HL-60 (cell line): Measurements from ENCODE around the gene NEU2.

ENCODE experiments used
- POLR2AphosphoS5 ChIP-seq: IDR thresholded peaks from 2 replicates; pipeline ENCODE4 v1.6.1; 2012; ENCODE audit warnings: low read depth
- SPI1 ChIP-seq: IDR thresholded peaks from 2 replicates; pipeline ENCODE4 v1.6.1; 2012; ENCODE audit warnings: low read depth, mild to moderate bottlenecking, borderline replicate concordance
- TF ChIP-seq, protein P1 (sequence below): IDR thresholded peaks from one replicate; pipeline ENCODE4 v1.5.1; 2011; ENCODE audit warnings: low read length, control low read depth, inconsistent platforms; ENCODE audit not compliant: insufficient read depth
- TF ChIP-seq, protein P2 (sequence below): IDR thresholded peaks from 2 replicates; pipeline ENCODE4 v1.6.1; 2012; ENCODE audit warnings: low read depth; ENCODE audit not compliant: insufficient replicate concordance

DNA sequence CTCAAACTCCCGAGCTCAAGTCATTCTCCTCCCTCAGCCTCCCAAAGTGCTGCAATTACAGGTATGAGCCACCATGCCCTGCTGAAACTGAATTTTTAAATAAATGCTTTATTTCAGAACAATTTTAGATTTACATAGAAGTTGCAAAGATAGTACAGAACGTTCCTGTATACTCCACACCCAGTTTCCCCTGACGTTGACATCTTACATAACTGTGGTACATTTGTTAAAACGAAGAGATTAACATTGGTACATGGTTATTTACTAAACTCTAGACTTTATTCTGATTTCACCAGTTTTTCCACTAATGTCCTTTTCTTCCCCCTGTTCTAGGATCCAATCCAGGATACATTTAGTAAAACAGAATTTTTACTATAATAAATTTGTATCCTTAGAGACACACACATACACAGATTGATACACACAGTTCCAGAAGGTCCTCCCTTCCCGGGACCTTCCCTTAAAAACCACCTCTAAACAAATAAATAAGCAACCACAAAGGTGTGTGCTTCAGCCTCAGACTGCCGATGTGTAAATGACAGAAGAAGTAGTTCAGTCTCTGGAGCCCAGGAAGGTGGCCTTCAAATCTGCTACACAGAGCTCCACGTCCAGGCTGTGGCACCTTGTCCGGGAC, 6.9 kb downstream of the NEU2 start:
- TF ChIP-seq POLR2AphosphoS5 (no peak), SPI1 (no peak)
- TF ChIP-seq, protein P1, sequence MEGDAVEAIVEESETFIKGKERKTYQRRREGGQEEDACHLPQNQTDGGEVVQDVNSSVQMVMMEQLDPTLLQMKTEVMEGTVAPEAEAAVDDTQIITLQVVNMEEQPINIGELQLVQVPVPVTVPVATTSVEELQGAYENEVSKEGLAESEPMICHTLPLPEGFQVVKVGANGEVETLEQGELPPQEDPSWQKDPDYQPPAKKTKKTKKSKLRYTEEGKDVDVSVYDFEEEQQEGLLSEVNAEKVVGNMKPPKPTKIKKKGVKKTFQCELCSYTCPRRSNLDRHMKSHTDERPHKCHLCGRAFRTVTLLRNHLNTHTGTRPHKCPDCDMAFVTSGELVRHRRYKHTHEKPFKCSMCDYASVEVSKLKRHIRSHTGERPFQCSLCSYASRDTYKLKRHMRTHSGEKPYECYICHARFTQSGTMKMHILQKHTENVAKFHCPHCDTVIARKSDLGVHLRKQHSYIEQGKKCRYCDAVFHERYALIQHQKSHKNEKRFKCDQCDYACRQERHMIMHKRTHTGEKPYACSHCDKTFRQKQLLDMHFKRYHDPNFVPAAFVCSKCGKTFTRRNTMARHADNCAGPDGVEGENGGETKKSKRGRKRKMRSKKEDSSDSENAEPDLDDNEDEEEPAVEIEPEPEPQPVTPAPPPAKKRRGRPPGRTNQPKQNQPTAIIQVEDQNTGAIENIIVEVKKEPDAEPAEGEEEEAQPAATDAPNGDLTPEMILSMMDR, result no peak
- TF ChIP-seq, protein P2, sequence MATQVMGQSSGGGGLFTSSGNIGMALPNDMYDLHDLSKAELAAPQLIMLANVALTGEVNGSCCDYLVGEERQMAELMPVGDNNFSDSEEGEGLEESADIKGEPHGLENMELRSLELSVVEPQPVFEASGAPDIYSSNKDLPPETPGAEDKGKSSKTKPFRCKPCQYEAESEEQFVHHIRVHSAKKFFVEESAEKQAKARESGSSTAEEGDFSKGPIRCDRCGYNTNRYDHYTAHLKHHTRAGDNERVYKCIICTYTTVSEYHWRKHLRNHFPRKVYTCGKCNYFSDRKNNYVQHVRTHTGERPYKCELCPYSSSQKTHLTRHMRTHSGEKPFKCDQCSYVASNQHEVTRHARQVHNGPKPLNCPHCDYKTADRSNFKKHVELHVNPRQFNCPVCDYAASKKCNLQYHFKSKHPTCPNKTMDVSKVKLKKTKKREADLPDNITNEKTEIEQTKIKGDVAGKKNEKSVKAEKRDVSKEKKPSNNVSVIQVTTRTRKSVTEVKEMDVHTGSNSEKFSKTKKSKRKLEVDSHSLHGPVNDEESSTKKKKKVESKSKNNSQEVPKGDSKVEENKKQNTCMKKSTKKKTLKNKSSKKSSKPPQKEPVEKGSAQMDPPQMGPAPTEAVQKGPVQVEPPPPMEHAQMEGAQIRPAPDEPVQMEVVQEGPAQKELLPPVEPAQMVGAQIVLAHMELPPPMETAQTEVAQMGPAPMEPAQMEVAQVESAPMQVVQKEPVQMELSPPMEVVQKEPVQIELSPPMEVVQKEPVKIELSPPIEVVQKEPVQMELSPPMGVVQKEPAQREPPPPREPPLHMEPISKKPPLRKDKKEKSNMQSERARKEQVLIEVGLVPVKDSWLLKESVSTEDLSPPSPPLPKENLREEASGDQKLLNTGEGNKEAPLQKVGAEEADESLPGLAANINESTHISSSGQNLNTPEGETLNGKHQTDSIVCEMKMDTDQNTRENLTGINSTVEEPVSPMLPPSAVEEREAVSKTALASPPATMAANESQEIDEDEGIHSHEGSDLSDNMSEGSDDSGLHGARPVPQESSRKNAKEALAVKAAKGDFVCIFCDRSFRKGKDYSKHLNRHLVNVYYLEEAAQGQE, result no peak
